ENCODE results near the gene TRPC3. TPM values are rescaled to one million over a fixed set of nuclear protein-coding genes. Genes with fewer than 3 reads are reported as not detected.

Gene TRPC3
- total RNA-seq, 5 donors from 2014 or later (not counting 1 experiment from before 2014, with no cell fraction given): 0.18 to 0.59 (median 0.33) TPM; not detected in 1

DNA sequence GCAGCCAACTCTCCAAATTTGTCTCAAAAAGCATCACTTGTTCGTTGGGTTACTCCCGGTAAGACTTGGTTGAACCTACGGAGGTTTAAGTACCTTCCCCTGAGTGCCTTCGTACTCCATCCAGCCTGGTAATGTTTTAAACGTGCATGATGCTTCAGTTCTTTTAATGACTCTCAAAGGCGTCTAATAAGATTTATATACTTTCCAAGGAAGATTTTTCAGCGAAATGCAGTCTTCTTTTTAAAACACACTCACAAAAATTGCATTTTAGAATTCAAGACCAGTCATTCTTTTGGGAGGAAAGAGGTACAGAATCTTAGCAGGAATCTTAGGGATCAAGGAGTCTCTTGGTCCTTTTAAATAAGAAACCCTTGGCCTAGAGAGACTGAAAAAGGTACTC lies 430 bp upstream of the TRPC3 start:
- ATAC-seq (replicated peaks in 1 of 4) (no peak), DNase-seq (no peak)
- Mint-ChIP-seq H3K27ac (peak overlapping the region in 1 of 2 donors; percentile 10), H3K27me3 (peaks cover 10 to 36% of the 10 kb centered on the region in 2 donors), H3K4me3 (peak overlapping the region; percentile 76 to 90 (median 78)), H3K36me3 (no peaks in the 10 kb centered on the region), H3K9me3 (no peaks in the 10 kb centered on the region), H3K4me1 (peaks cover 14 to 22% (median 19%) of the 10 kb centered on the region in 3 donors)
- CTCF ChIA-PET: interaction anchor here in 1 of 2 donors (0.7 kb wide), 1 partner anchor 272 kb away, joined by 3 read pairs; no protein-coding TSS in a partner anchor
- H3K9me3 ChIP-seq: no peaks in the 10 kb centered on the region
- 44% methylated on average over 3 of the region's 7 CpGs for WGBS (ENCODE audit: insufficient coverage)
- H3K27ac ChIP-seq (ENCODE audit: low read length): no peak overlapping the region
- H3K4me3 ChIP-seq (ENCODE audit: control insufficient read depth in 1 of 2, extremely low read depth in 1 of 2, low read length in 1 of 2): peak overlapping the region in 1 of 2 donors; percentile 44
- peaks cover 6 to 17% of the 10 kb centered on the region in 2 experiments for H3K4me1 ChIP-seq (ENCODE audit: control insufficient read depth in 1 of 2, extremely low read depth in 1 of 2, insufficient read depth in 2 of 2, low read length in 2 of 2)
- no peaks in the 10 kb centered on the region for H3K36me3 ChIP-seq (ENCODE audit: control insufficient read depth in 2 of 2, extremely low read depth in 1 of 2, insufficient read depth in 1 of 2, low read length in 1 of 2)
- peaks cover 14 to 18% of the 10 kb centered on the region in 2 experiments for H3K27me3 ChIP-seq (replicated peaks in 1 of 2; ENCODE audit: control insufficient read depth in 2 of 2, extremely low read depth in 1 of 2, insufficient read depth in 2 of 2, low read length in 1 of 2)
- POLR2A ChIA-PET: no interaction called here

DNA sequence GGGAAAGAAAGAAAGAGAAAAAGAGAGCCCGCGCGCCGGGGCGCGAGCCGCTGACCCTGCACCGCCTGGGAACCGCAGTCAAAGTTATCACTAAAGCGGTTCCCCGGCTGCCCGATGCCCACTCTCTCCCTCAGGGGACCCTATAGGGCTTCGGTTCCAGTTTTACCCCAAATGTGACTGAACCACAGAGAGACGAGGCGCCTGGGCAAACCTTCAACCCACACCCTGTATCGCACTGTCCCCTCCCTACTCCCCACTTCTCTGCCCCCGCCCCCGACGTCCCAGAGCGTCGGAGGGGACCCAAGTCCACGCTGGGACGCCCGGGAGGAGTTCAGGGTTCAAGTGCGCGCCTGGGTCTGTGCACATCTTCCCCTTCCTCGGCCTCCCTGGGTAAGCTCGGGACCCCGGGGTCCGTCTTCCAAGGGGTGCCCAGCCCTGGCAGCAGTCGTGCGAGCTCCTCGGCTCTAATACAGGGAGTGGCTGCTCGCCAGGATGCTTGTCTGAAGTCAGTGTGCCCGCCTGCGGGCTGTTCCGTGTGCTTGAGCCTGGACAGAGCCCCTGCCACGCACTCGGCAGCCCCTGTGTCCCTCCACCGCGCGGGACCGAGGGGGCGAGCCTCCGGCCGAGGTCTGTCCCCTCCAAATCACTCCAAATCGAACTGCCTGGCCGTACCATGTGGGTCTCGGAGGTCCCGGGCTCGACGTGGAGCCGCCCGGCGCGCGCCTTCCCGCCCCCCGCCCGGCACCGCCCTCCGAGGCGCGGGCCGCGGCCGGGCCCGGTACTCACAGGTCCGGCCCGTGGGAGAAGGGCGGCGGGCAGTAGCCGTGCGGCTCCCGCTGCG lies 960 bp downstream of the TRPC3 start:
- Mint-ChIP-seq H3K27me3 (peaks cover 10 to 39% of the 10 kb centered on the region in 2 donors), H3K9me3 (no peaks in the 10 kb centered on the region), H3K36me3 (no peaks in the 10 kb centered on the region), H3K27ac (peak overlapping the region in 1 of 2 donors; percentile 69), H3K4me3 (peak overlapping the region; percentile 79 to 90 (median 87)), H3K4me1 (peaks cover 14 to 22% (median 19%) of the 10 kb centered on the region in 3 donors)
- no peaks in the 10 kb centered on the region for H3K36me3 ChIP-seq (ENCODE audit: control insufficient read depth in 2 of 2, extremely low read depth in 1 of 2, insufficient read depth in 1 of 2, low read length in 1 of 2)
- peaks cover 6 to 17% of the 10 kb centered on the region in 2 experiments for H3K4me1 ChIP-seq (ENCODE audit: control insufficient read depth in 1 of 2, extremely low read depth in 1 of 2, insufficient read depth in 2 of 2, low read length in 2 of 2)
- ChIA-PET CTCF (interaction anchor here (1.5 to 2.2 kb wide), 3 partner anchors 52 to 627 kb away, joined by 7 to 8 read pairs (median 7); no protein-coding TSS in a partner anchor), POLR2A (no interaction called here)
- 1% methylated on average over 73 of the region's 76 CpGs for WGBS (ENCODE audit: insufficient coverage)
- DNase-seq (peak in 14 of 35 experiments; percentile 2 to 47 (median 8)), ATAC-seq (replicated peaks in 1 of 4) (peak; percentile 45 to 49 (median 48))
- H3K27ac ChIP-seq (ENCODE audit: low read length): no peak overlapping the region
- H3K4me3 ChIP-seq (ENCODE audit: control insufficient read depth in 1 of 2, extremely low read depth in 1 of 2, low read length in 1 of 2): peak overlapping the region; percentile 64 to 93
- no peaks in the 10 kb centered on the region for H3K9me3 ChIP-seq
- H3K27me3 ChIP-seq (replicated peaks in 1 of 2; ENCODE audit: control insufficient read depth in 2 of 2, extremely low read depth in 1 of 2, insufficient read depth in 2 of 2, low read length in 1 of 2): peaks cover 14 to 19% of the 10 kb centered on the region in 2 experiments

DNA sequence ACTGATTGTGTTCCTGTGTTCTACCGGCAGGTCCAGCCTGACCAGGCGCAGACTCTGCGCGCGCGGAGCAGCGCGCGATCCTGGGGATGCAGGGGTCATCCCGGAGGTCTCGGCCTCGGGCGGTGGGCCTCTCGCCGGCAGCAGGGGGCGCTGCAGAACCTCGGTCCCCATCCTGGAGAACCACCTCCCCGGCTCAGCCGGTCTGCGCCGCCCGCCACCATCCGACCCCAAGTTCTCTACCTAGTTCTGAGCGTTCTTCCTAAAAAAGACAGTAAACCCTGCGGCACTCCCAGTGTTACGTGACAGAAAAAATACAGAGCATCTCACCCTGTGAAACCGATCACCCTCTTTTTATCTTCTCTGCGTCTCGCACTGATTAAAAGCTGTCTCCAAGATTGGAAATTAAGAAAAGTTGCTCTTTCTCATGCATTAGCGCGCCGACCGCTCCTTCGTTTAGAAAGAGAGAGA lies 1.6 kb downstream of the TRPC3 start:
- ChIA-PET POLR2A (no interaction called here), CTCF (interaction anchor here (1.4 to 2.2 kb wide), 4 partner anchors 9 to 628 kb away, joined by 4 to 8 read pairs (median 7); no protein-coding TSS in a partner anchor)
- H3K27ac Mint-ChIP-seq: peak overlapping the region in 1 of 2 donors; percentile 69
- no peaks in the 10 kb centered on the region for H3K36me3 ChIP-seq (ENCODE audit: control insufficient read depth in 2 of 2, extremely low read depth in 1 of 2, insufficient read depth in 1 of 2, low read length in 1 of 2)
- ATAC-seq (replicated peaks in 1 of 4) (peak; percentile 81 to 85 (median 84)), DNase-seq (peak; percentile 46 to 90 (median 74))
- H3K27ac ChIP-seq (ENCODE audit: low read length): no peak overlapping the region
- H3K27me3 ChIP-seq (replicated peaks in 1 of 2; ENCODE audit: control insufficient read depth in 2 of 2, extremely low read depth in 1 of 2, insufficient read depth in 2 of 2, low read length in 1 of 2): peaks cover 14 to 19% of the 10 kb centered on the region in 2 experiments
- H3K4me1 ChIP-seq (ENCODE audit: control insufficient read depth in 1 of 2, extremely low read depth in 1 of 2, insufficient read depth in 2 of 2, low read length in 2 of 2): peaks cover 6 to 17% of the 10 kb centered on the region in 2 experiments
- peaks cover 11 to 44% of the 10 kb centered on the region in 2 donors for H3K27me3 Mint-ChIP-seq
- WGBS (ENCODE audit: insufficient coverage): 1% methylated on average over 23 of the region's 34 CpGs
- H3K9me3 Mint-ChIP-seq: no peaks in the 10 kb centered on the region
- H3K4me3 Mint-ChIP-seq: peak overlapping the region; percentile 79 to 90 (median 87)
- peaks cover 14 to 22% (median 19%) of the 10 kb centered on the region in 3 donors for H3K4me1 Mint-ChIP-seq
- no peaks in the 10 kb centered on the region for H3K9me3 ChIP-seq
- H3K4me3 ChIP-seq (ENCODE audit: control insufficient read depth in 1 of 2, extremely low read depth in 1 of 2, low read length in 1 of 2): peak overlapping the region; percentile 64 to 93
- H3K36me3 Mint-ChIP-seq: no peaks in the 10 kb centered on the region

DNA sequence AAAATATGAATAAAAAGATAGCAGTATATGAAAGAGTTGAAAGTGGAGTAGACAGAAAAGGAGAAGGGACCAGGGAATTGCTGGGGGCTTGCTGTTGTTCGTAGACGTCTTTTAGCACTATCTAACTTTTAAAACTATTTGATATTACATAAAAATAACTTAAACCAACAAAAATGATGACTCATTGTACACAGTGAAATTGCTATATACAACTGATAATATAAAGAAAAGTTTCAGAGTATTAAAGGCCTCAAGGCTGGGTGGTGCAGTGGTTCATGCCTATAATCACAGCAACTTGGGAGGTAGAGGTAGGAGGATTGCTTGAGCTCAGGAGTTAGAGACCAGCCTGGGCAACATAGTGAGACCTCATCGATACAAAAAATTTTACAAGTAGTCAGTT lies 5.2 kb downstream of the TRPC3 start:
- Mint-ChIP-seq H3K9me3 (no peaks in the 10 kb centered on the region), H3K36me3 (no peaks in the 10 kb centered on the region), H3K27me3 (peaks cover 16 to 53% of the 10 kb centered on the region in 2 donors), H3K4me1 (peaks cover 8 to 14% (median 10%) of the 10 kb centered on the region in 3 donors), H3K4me3 (no peak overlapping the region), H3K27ac (no peak overlapping the region)
- Histone ChIP-seq H3K27ac (ENCODE audit: low read length) (no peak overlapping the region), H3K4me1 (ENCODE audit: control insufficient read depth in 1 of 2, extremely low read depth in 1 of 2, insufficient read depth in 2 of 2, low read length in 2 of 2) (peaks cover 6 to 14% of the 10 kb centered on the region in 2 experiments), H3K36me3 (ENCODE audit: control insufficient read depth in 2 of 2, extremely low read depth in 1 of 2, insufficient read depth in 1 of 2, low read length in 1 of 2) (no peaks in the 10 kb centered on the region), H3K27me3 (replicated peaks in 1 of 2; ENCODE audit: control insufficient read depth in 2 of 2, extremely low read depth in 1 of 2, insufficient read depth in 2 of 2, low read length in 1 of 2) (peaks cover 16 to 21% of the 10 kb centered on the region in 2 experiments), H3K4me3 (ENCODE audit: control insufficient read depth in 1 of 2, extremely low read depth in 1 of 2, low read length in 1 of 2) (no peak overlapping the region), H3K9me3 (no peaks in the 10 kb centered on the region)
- ATAC-seq (replicated peaks in 1 of 4) (no peak), DNase-seq (no peak)
- ChIA-PET CTCF (interaction anchor here (0.7 to 1.2 kb wide), 3 partner anchors 24 to 771 kb away, joined by 3 to 8 read pairs (median 4); no protein-coding TSS in a partner anchor), POLR2A (interaction anchor here in 1 of 2 donors (0.7 to 0.8 kb wide), 2 partner anchors 33 to 1935 kb away, joined by 3 to 4 read pairs; no protein-coding TSS in a partner anchor)
- no CpG with 5 or more reads among the region's 3 CpGs for WGBS (ENCODE audit: insufficient coverage)

DNA sequence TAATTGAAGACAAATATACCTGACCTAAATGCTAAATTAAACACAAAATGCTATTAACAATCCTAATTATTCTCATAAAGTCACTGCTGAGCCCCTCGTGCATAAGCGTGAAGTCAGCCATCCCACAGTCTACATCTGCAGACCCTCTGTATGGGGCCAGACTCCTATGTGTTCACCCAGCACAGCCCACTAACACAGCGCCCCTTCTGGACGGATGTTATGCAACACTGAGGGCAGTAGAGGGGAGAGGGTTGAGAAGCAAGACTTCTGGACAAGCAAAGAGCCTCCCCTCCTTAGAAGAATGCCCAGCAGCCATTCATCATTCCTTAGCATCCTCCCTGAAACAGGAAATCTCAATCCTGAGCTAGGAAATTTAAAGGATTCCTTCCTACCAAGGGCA lies 7.9 kb downstream of the TRPC3 start:
- H3K27me3 ChIP-seq (replicated peaks in 1 of 2; ENCODE audit: control insufficient read depth in 2 of 2, extremely low read depth in 1 of 2, insufficient read depth in 2 of 2, low read length in 1 of 2): peaks cover 8 to 14% of the 10 kb centered on the region in 2 experiments
- no CpG with 5 or more reads among the region's 4 CpGs for WGBS (ENCODE audit: insufficient coverage)
- DNase-seq (peak in 8 of 35 experiments; percentile 3 to 24 (median 5)), ATAC-seq (replicated peaks in 1 of 4) (no peak)
- no peak overlapping the region for H3K4me3 ChIP-seq (ENCODE audit: control insufficient read depth in 1 of 2, extremely low read depth in 1 of 2, low read length in 1 of 2)
- Mint-ChIP-seq H3K36me3 (no peaks in the 10 kb centered on the region), H3K9me3 (no peaks in the 10 kb centered on the region), H3K27me3 (peaks cover 21 to 66% of the 10 kb centered on the region in 2 donors), H3K4me3 (no peak overlapping the region), H3K4me1 (peaks cover 2% of the 10 kb centered on the region in 3 donors), H3K27ac (no peak overlapping the region)
- H3K27ac ChIP-seq (ENCODE audit: low read length): no peak overlapping the region
- H3K4me1 ChIP-seq (ENCODE audit: control insufficient read depth in 1 of 2, extremely low read depth in 1 of 2, insufficient read depth in 2 of 2, low read length in 2 of 2): peaks cover 0 to 7% of the 10 kb centered on the region in 2 experiments
- H3K36me3 ChIP-seq (ENCODE audit: control insufficient read depth in 2 of 2, extremely low read depth in 1 of 2, insufficient read depth in 1 of 2, low read length in 1 of 2): no peaks in the 10 kb centered on the region
- POLR2A ChIA-PET: no interaction called here
- H3K9me3 ChIP-seq: no peaks in the 10 kb centered on the region
- CTCF ChIA-PET: no interaction called here

DNA sequence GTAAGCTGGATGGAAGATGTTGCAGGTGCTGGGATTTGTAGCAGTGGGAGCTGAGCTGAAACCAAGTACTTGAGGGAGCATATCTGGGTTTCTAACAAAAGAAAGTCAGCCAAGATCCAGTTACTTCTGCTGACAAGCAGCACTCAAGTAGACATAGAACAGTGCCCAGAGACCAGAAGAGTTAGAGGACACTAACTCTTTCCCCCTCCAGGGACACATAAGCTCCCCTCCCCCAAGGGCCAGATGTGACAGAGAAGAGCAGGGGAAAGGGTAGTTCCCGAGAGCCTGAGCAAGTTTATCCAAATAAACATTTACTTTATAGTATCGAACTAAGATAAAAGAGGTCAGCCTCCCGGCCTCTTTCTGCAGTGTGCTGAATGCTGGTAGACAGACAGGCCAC lies 12.2 kb downstream of the TRPC3 start:
- H3K27ac Mint-ChIP-seq: no peak overlapping the region
- CTCF ChIA-PET: interaction anchor here in 1 of 2 donors (0.6 to 0.7 kb wide), 2 partner anchors 460 to 990 kb away, joined by 3 read pairs; no protein-coding TSS in a partner anchor
- peaks cover 6 to 11% (median 9%) of the 10 kb centered on the region in 3 donors for H3K4me1 Mint-ChIP-seq

More for the DNA sequence above, 12.2 kb downstream of the TRPC3 start:
- ATAC-seq (replicated peaks in 1 of 4) (no peak), DNase-seq (no peak)
- no peak overlapping the region for H3K4me3 Mint-ChIP-seq
- Histone ChIP-seq H3K4me3 (ENCODE audit: control insufficient read depth in 1 of 2, extremely low read depth in 1 of 2, low read length in 1 of 2) (no peak overlapping the region), H3K36me3 (ENCODE audit: control insufficient read depth in 2 of 2, extremely low read depth in 1 of 2, insufficient read depth in 1 of 2, low read length in 1 of 2) (no peaks in the 10 kb centered on the region), H3K27ac (ENCODE audit: low read length) (no peak overlapping the region), H3K4me1 (ENCODE audit: control insufficient read depth in 1 of 2, extremely low read depth in 1 of 2, insufficient read depth in 2 of 2, low read length in 2 of 2) (peaks cover 0 to 11% of the 10 kb centered on the region in 2 experiments), H3K27me3 (replicated peaks in 1 of 2; ENCODE audit: control insufficient read depth in 2 of 2, extremely low read depth in 1 of 2, insufficient read depth in 2 of 2, low read length in 1 of 2) (peaks cover 6 to 14% of the 10 kb centered on the region in 2 experiments), H3K9me3 (no peaks in the 10 kb centered on the region)
- POLR2A ChIA-PET: no interaction called here
- H3K27me3 Mint-ChIP-seq: peaks cover 18 to 52% of the 10 kb centered on the region in 2 donors
- no peaks in the 10 kb centered on the region for H3K9me3 Mint-ChIP-seq
- no peaks in the 10 kb centered on the region for H3K36me3 Mint-ChIP-seq
- no CpG with 5 or more reads among the region's 3 CpGs for WGBS (ENCODE audit: insufficient coverage)
